ENCODE measurements around the gene BORCS8.

- TF ChIP-seq CTCF (IDR thresholded peaks at IDR 0.05) = no peak
- no peak for TF ChIP-seq POLR2A (IDR thresholded peaks at IDR 0.05)
- TF ChIP-seq EP300 (IDR thresholded peaks at IDR 0.05) = no peak
Measured at GRCh38 chr19:19169236-19170052, 22.5 kb downstream of the BORCS8 start.

All from tibial nerve (tissue), 4 donors.